GM12872 (cell line): ENCODE results near the gene CAPN1.
A peak's percentile ranks its signal among the peaks of the same experiment; 100 is the strongest.

Source experiments
- CTCF ChIP-seq: IDR thresholded peaks from 3 replicates; pipeline ENCODE4 v1.5.1; 2011; ENCODE audit warnings: low read depth, mild to moderate bottlenecking, low read length, moderate library complexity; ENCODE audit not compliant: insufficient read depth

CAPN1 gene

GRCh38 chr11:65187146-65187675 lies 5.5 kb downstream of the CAPN1 start:
- TF ChIP-seq CTCF = no peak

- no peak for TF ChIP-seq CTCF
Measured at GRCh38 chr11:65187971-65188461, 6.3 kb downstream of the CAPN1 start.

GRCh38 chr11:65188486-65188885 lies 6.8 kb downstream of the CAPN1 start:
- no peak for TF ChIP-seq CTCF

- no peak for TF ChIP-seq CTCF
Measured at GRCh38 chr11:65189191-65189590, 7.5 kb downstream of the CAPN1 start.

- TF ChIP-seq CTCF = no peak
Measured at GRCh38 chr11:65194564-65194963, 12.8 kb downstream of the CAPN1 start.

GRCh38 chr11:65204143-65204542 lies 22.4 kb downstream of the CAPN1 start:
- no peak for TF ChIP-seq CTCF

GRCh38 chr11:65204646-65205601 lies 23.2 kb downstream of the CAPN1 start:
- peak; percentile 95 for TF ChIP-seq CTCF
